Measurements from ENCODE around the gene EGLN3.

DNA sequence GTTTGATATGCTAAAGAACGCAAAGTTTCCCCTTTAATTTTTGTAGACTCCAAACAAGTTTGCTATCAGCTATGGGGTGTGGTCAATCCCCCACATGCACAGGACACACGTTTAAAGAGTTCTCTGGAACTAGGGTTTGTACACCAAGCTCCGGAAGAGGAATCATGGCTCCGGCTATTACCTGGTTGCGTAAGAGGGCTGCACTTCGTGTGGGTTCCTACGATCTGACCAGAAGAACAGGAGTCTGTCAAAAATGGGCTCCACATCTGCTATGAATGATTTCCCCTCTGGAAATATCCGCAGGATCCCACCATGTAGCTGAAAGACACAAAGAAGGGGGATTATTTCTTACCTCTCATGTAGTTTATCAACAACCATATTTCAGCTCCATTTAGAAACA lies 22.0 kb downstream of the EGLN3 start:
- TF ChIP-seq EZH2 (IDR thresholded peaks at IDR 0.05; ENCODE audit: borderline replicate concordance, low read length): no peak
- TF ChIP-seq, protein P1, sequence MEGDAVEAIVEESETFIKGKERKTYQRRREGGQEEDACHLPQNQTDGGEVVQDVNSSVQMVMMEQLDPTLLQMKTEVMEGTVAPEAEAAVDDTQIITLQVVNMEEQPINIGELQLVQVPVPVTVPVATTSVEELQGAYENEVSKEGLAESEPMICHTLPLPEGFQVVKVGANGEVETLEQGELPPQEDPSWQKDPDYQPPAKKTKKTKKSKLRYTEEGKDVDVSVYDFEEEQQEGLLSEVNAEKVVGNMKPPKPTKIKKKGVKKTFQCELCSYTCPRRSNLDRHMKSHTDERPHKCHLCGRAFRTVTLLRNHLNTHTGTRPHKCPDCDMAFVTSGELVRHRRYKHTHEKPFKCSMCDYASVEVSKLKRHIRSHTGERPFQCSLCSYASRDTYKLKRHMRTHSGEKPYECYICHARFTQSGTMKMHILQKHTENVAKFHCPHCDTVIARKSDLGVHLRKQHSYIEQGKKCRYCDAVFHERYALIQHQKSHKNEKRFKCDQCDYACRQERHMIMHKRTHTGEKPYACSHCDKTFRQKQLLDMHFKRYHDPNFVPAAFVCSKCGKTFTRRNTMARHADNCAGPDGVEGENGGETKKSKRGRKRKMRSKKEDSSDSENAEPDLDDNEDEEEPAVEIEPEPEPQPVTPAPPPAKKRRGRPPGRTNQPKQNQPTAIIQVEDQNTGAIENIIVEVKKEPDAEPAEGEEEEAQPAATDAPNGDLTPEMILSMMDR (IDR thresholded peaks at IDR 0.05; ENCODE audit: low read length): no peak

Data from OCI-LY1 (cell line).